T-helper 1 cell treated with Interleukin-12 subunit alpha and Interleukin-12 subunit beta and Interleukin-4 antibody, amounts not matched to agents 30 μg/mL and 1 μg/mL, for 36 hours (primary cell): Measurements from ENCODE around the gene SLC16A1.

Experiments used
- H3K27ac Mint-ChIP-seq: one replicate; pipeline ENCODE4 v1.8.0; 2021; ENCODE audit warnings: mild to moderate bottlenecking, mixed read lengths
- H3K27me3 Mint-ChIP-seq: one replicate; pipeline ENCODE4 v1.8.0; 2021; ENCODE audit warnings: low read depth, mixed read lengths
- H3K36me3 Mint-ChIP-seq: one replicate; pipeline ENCODE4 v1.8.0; 2021; ENCODE audit warnings: low read depth, mixed read lengths
- H3K4me1 Mint-ChIP-seq: one replicate; pipeline ENCODE4 v1.8.0; 2021; ENCODE audit warnings: low read depth, mixed read lengths
- H3K4me3 Mint-ChIP-seq: one replicate; pipeline ENCODE4 v1.8.0; 2021; ENCODE audit warnings: mild to moderate bottlenecking, moderate library complexity, mixed read lengths
- H3K9me3 Mint-ChIP-seq: one replicate; pipeline ENCODE4 v1.8.0; 2021; ENCODE audit warnings: mixed read lengths

The SLC16A1 gene

DNA sequence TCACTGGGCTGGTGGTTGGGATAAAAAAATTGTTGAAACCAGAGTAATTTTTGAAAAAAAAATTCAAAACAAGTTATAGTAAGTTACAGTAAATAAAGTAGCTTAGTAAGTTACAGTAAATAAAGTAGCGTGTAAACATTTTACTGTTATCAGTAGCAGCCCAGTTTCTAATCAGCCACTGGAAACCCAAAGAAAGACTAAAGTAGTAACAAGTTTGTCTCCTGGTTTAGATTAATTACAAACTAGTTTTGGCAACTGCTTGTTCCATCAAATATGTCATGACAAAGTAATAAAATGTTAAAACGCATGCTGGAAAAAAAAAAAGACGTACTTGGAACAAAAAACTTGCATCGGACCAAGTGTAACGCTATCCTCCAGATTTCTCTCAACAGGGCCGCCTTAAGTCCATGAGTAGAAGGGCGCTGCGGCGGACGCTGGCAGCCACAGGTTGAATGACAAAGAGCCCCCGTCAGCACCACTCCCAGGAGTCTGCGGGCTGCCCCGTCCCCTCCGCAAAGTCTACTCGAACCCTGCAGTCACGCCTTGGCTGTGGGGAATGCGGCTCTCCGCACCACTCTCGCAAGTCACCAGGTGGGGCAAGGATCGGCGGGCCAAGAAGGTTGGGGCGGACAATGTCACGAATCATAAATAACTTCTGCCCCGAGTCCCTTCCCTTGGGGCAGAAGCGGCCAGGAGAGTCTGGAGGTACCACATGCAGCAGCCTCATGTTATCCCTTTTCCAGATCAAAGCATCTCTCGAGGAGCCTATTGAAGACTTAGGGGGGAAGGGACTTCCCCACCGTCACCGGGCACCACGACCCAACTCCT lies 837 bp downstream of the SLC16A1 start:
- Mint-ChIP-seq H3K27ac (peak overlapping the region; percentile 87), H3K9me3 (no peaks in the 10 kb centered on the region), H3K4me1 (peaks cover 40% of the 10 kb centered on the region), H3K36me3 (peaks cover 13% of the 10 kb centered on the region), H3K27me3 (no peaks in the 10 kb centered on the region), H3K4me3 (peak overlapping the region; percentile 89)

DNA sequence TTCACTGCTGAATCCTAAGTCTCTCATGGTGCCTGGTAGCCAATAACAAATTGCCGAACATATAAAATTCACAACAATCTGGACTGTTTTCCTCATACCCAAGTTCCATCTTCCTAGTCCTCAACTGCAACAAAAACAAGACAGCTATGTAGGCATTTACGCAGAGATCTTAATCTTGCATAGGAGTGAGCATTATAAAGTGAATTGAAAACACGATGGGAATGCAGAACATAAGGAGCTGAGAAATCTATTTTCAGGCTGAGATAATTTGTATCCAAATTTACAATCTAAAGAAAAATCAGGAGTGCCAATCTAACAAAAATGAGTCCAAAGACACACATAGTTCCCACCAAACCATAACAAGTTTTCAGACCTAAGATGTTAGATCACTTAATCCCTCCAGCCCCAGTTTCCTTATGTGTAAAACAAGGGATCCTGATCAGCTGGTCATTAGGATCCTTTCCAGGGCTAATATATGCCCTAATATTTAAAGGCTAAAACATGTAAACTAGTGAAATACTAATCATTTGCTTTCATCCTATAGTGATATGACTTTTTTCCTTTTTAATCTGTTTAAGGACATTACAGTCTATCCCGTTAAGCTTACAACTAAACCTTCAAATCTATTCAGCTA lies 1.9 kb downstream of the SLC16A1 start:
- peaks cover 38% of the 10 kb centered on the region for H3K4me1 Mint-ChIP-seq
- H3K36me3 Mint-ChIP-seq, result peaks cover 13% of the 10 kb centered on the region
- peak overlapping the region; percentile 89 for H3K4me3 Mint-ChIP-seq
- H3K9me3 Mint-ChIP-seq, result no peaks in the 10 kb centered on the region
- H3K27ac Mint-ChIP-seq, result peak overlapping the region; percentile 87
- H3K27me3 Mint-ChIP-seq, result no peaks in the 10 kb centered on the region

DNA sequence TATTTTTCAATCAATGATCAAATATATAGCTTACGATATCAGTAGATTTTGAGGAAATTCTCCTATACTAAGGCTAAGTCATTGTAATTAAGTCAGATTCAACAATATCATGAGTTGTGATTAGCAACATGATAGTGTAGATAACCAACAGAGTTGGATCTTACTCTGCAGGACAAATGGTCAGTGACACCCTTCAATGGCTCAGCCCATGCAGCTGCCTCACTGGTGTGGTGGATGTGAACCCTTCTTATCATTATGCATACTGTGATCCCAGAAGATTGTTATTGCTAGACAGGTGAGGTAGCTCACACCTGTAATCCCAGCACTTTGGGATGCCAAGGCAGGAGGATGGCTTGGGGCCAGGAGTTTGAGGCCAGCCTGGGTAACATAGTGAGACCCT lies 5.6 kb downstream of the SLC16A1 start:
- no peak overlapping the region for H3K4me3 Mint-ChIP-seq
- no peak overlapping the region for H3K27ac Mint-ChIP-seq
- H3K9me3 Mint-ChIP-seq, result no peaks in the 10 kb centered on the region
- H3K27me3 Mint-ChIP-seq, result no peaks in the 10 kb centered on the region
- H3K4me1 Mint-ChIP-seq, result peaks cover 37% of the 10 kb centered on the region
- H3K36me3 Mint-ChIP-seq, result peaks cover 9% of the 10 kb centered on the region

DNA sequence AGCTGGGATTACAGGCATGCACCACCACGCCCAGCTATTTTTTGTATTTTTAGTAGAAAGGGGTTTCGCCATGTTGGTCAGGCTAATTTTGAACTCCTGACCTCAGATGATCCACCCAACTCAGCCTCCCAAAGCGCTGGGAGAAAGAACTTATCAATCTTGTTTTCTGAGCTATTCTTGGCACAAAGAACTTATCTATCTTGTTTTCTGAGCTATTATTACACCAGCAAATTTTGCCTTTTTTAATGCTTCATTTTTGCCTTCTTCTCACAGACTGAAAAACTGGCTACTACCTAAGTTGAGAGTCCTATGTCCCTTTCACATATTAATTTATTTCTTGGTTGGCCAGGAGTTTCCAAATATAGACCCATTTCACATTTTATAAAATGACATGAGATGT lies 9.3 kb downstream of the SLC16A1 start:
- Mint-ChIP-seq H3K4me1 (peaks cover 16% of the 10 kb centered on the region), H3K27ac (no peak overlapping the region), H3K4me3 (no peak overlapping the region), H3K36me3 (peaks cover 8% of the 10 kb centered on the region), H3K27me3 (no peaks in the 10 kb centered on the region), H3K9me3 (no peaks in the 10 kb centered on the region)

DNA sequence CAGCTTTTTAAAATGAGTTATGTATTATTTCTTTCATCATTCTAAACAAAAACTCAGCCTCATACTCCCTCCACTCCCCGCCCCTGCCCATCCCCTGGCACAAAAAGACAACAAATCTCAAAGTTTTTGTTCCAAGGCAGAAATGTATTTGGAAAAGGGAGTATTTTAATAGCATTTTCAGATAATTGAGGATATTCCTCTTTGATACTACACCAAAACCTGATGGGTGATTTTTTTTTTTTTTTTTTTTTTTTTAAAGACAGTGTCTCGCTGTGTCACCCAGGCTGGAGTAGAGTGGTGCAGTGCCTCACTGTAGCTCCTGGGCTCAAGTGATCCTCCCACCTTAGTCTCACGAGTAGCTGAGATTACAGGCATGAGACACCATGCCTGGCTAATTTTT lies 16.2 kb downstream of the SLC16A1 start:
- Mint-ChIP-seq H3K9me3 (no peaks in the 10 kb centered on the region), H3K4me3 (no peak overlapping the region), H3K4me1 (peaks cover 25% of the 10 kb centered on the region), H3K36me3 (peaks cover 7% of the 10 kb centered on the region), H3K27me3 (no peaks in the 10 kb centered on the region), H3K27ac (no peak overlapping the region)

DNA sequence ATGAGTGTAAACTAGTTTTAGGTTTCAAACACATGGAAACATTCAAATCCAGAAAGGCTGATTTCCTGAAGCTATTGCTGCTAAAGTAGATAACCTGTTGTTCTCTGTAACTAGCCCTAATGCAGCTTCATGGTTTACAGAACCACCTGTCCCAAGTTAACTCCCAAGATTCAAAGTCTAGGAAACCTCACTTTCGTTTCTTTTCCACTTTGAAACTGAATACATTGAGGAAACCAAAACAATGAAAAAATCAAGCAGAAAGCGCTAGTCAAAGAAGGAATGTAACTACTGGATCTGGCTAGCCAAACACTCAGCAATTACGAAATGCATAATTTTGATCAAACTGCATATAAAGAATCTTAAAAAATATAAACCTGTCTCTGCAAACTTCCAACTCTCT lies 17.8 kb downstream of the SLC16A1 start:
- Mint-ChIP-seq H3K27me3 (no peaks in the 10 kb centered on the region), H3K4me1 (peaks cover 34% of the 10 kb centered on the region), H3K36me3 (peaks cover 9% of the 10 kb centered on the region), H3K4me3 (no peak overlapping the region), H3K9me3 (no peaks in the 10 kb centered on the region), H3K27ac (no peak overlapping the region)

DNA sequence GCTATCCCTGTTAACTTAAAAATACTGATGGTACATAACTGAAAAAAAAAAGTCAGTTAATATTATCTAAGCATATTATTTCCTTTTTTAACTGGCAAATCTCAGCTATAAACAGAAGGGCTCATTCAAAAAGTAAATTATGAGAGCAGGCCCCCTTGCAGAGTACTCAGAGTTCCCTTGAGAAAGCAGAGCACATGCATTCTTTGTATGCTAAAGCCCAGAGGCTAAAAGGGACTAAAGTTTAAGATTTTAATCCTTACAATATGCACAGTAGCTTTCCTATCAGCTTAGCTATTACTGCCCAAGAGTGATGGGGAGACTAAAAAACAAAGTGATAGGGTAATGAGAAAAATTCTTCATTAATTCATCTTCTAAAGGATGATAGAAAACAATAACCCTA lies 18.5 kb downstream of the SLC16A1 start:
- Mint-ChIP-seq H3K9me3 (no peaks in the 10 kb centered on the region), H3K36me3 (peaks cover 5% of the 10 kb centered on the region), H3K27me3 (no peaks in the 10 kb centered on the region), H3K4me1 (peaks cover 32% of the 10 kb centered on the region), H3K4me3 (no peak overlapping the region), H3K27ac (no peak overlapping the region)

DNA sequence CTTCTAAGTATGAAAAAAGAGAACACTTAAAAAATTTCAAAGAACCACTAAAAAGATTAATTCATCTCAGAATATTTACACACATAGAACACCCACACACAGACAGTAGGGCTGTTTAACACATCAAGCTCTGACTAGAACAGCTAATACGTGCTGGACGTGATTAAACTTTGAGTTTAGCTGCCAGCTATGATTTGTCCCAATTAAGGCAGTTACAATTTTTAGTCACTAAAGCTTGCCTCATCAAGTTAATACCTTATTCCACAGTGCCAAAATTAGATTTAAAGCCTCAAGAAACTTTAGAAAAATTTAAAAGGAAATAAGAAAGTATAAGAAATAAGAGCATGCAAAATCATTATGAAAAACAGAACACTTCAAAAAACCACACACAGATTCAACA lies 18.9 kb downstream of the SLC16A1 start:
- Mint-ChIP-seq H3K36me3 (peaks cover 5% of the 10 kb centered on the region), H3K4me3 (no peak overlapping the region), H3K9me3 (no peaks in the 10 kb centered on the region), H3K27me3 (no peaks in the 10 kb centered on the region), H3K27ac (no peak overlapping the region), H3K4me1 (peaks cover 32% of the 10 kb centered on the region)

DNA sequence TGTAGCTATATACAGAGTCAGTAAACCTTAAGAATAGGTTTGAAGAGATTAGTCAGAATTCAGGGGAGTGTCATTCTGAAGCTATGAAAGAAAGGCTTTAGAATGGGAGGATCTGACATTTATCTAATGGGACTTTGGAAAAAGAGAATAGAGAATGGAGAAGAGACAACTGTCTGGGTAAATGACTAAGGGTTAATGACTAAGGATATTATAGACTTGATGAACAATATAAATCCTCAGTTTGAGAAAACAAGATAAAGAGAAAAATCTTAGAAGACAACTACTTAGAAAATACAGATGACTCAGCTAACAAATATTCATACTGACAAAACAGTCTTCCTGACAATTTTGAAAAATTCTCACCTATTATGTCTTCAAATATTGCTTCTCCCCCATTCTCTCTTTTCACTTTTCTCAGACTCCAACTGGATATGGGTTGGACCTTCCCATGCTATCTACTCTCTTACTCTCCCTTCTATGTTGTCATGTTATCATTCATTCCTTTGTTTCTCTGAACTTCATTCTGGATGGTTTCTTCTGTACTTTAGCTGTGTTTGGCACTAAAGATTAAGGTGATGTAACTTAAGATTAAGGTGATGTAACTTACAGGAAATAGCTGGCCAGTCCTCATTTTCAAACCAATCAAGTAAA lies 20.4 kb downstream of the SLC16A1 start:
- H3K27ac Mint-ChIP-seq, result peak overlapping the region; percentile 78
- peak overlapping the region; percentile 41 for H3K4me3 Mint-ChIP-seq
- peaks cover 28% of the 10 kb centered on the region for H3K4me1 Mint-ChIP-seq
- peaks cover 5% of the 10 kb centered on the region for H3K36me3 Mint-ChIP-seq
- H3K9me3 Mint-ChIP-seq, result no peaks in the 10 kb centered on the region
- H3K27me3 Mint-ChIP-seq, result no peaks in the 10 kb centered on the region

DNA sequence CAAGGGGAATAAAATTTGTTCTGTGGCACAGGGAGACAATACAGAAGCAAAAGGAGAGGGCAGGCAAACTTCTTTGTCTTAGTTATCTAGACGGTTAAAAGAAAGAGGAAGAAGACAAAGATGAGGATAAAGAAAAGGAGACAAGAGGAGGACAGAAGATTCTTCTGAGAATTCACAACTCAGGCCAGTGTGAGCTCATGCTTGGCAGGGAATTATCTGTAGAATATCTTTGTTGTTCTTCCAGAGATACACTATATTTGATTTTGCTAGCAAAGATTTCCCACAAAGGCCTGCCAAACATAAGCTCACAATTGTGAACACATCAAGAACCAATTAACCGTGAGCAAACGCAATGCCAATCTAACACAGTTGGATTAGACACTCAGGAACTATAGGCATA lies 21.4 kb downstream of the SLC16A1 start:
- Mint-ChIP-seq H3K4me1 (peaks cover 28% of the 10 kb centered on the region), H3K27ac (peak overlapping the region; percentile 5)

DNA sequence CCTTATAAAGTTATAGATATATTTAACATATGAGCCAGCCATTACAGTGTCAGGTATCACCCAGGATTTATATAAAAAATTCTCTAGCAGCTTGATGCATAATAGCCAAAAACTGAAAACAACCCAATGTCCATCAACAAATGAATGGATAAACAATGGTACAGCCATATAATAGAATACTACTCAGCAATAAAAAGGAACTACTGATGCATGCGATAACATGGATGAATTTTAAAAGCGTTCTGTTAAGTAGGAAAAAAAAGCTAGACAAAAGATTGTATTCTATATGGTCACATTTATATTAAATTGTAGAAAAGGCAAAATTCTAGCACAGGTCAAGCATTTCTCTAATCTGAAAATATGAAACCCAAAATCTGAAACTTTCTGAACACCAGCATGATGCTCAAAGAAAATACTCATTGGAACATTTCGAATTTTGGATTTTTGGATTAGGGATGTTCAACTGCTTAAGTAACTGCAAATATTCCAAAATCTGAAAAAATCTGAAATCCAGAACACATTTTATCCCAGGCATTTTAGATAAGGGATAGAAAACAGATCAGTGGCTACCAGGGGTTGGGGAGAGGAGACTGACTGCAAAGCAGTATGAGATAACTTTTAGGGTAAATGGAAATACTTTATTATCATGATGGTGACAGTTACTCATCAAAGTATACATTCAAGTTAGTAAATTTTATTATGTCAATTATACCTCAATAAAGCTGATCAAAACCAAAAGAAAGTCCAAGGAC lies 22.0 kb downstream of the SLC16A1 start:
- Mint-ChIP-seq H3K27me3 (no peaks in the 10 kb centered on the region), H3K36me3 (peaks cover 5% of the 10 kb centered on the region), H3K4me3 (no peak overlapping the region), H3K9me3 (no peaks in the 10 kb centered on the region), H3K4me1 (peaks cover 27% of the 10 kb centered on the region), H3K27ac (peak overlapping the region; percentile 5)

More for the DNA sequence above, 21.4 kb downstream of the SLC16A1 start:
- no peaks in the 10 kb centered on the region for H3K9me3 Mint-ChIP-seq
- H3K27me3 Mint-ChIP-seq, result no peaks in the 10 kb centered on the region
- no peak overlapping the region for H3K4me3 Mint-ChIP-seq
- peaks cover 5% of the 10 kb centered on the region for H3K36me3 Mint-ChIP-seq

DNA sequence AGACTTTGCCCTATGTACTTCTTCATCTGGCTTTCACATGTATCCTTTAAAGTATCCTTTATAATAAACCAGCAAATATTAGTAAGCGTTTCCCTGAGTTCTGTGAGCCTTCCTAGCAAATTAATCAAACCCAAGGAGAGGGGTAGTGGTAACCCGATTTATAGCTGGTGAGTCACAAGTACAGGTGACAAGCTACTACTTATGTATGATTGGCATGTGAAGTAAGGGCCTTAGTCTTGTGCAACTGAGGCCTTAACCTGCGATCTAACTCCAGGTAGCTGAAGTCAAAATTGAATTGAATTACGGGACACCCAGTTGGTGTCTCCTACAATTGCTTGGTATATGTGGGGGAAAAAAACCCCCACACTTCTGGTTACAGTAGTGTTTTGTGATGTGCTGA lies 26.0 kb downstream of the SLC16A1 start:
- no peaks in the 10 kb centered on the region for H3K27me3 Mint-ChIP-seq
- no peaks in the 10 kb centered on the region for H3K9me3 Mint-ChIP-seq
- peaks cover 12% of the 10 kb centered on the region for H3K36me3 Mint-ChIP-seq
- peaks cover 15% of the 10 kb centered on the region for H3K4me1 Mint-ChIP-seq
- no peak overlapping the region for H3K27ac Mint-ChIP-seq
- no peak overlapping the region for H3K4me3 Mint-ChIP-seq

DNA sequence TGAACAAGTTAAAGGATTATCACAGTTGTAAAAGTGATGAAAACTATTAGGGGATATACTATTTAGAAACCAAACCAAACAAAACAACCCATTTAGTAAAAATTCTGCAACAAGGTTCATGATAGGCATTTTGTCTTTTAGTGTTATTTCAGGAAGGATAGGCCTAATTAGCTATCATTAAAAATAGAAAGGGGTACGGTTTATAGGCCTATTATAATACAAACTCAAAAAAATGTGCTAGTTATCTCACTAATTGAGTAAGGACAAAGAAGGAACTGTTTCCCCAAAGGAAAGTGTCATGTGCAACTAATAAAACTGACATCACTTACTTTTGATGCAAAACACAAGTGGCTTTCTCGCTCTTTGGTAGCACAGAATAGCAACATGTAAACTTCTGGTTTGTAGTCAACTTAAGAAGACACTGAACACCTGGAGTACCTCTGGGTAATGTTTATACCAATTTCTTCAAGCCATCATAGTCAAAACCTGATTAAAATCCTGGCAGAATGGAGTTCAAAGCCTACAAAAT lies 28.5 kb downstream of the SLC16A1 start:
- no peak overlapping the region for H3K27ac Mint-ChIP-seq

DNA sequence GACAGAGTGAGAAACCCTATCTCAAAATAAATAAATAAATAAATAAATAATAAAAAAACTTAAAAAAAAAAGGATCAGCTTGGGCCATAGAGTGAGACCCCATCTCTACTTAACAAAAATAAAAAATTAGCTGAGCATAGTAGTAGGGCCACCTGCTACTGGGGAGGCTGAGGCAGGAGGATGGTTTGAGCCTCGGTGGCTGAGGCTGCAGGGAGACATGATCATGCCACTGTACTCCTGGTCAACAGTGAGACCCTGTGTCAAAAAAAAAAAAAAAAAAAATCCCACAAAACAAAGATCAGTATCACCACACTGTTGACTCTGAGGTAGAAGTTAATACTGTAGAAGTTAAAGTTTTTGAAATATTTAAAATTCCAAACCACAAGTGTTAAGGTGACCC lies 29.1 kb downstream of the SLC16A1 start:
- H3K4me1 Mint-ChIP-seq, result peaks cover 4% of the 10 kb centered on the region
- peaks cover 16% of the 10 kb centered on the region for H3K36me3 Mint-ChIP-seq
- no peak overlapping the region for H3K4me3 Mint-ChIP-seq
- no peaks in the 10 kb centered on the region for H3K9me3 Mint-ChIP-seq
- H3K27ac Mint-ChIP-seq, result no peak overlapping the region
- no peaks in the 10 kb centered on the region for H3K27me3 Mint-ChIP-seq

More for the DNA sequence above, 28.5 kb downstream of the SLC16A1 start:
- no peaks in the 10 kb centered on the region for H3K27me3 Mint-ChIP-seq
- H3K9me3 Mint-ChIP-seq, result no peaks in the 10 kb centered on the region
- no peak overlapping the region for H3K4me3 Mint-ChIP-seq
- H3K4me1 Mint-ChIP-seq, result peaks cover 4% of the 10 kb centered on the region
- peaks cover 16% of the 10 kb centered on the region for H3K36me3 Mint-ChIP-seq
